Neural progenitor cell (in vitro differentiated cells): ENCODE data around the gene ADARB2. TPM values are rescaled to one million over a fixed set of nuclear protein-coding genes. Genes with fewer than 3 reads are reported as not detected.

Source experiments
- DNase-seq: peaks from one replicate; pipeline ENCODE4 v3.0.0-alpha.2; 2016; ENCODE audit warnings: low spot score
- H2AFZ ChIP-seq: fragments of 200-600 bp; sonication (generic); replicated peaks from 2 replicates; pipeline ENCODE4 v1.6.1; 2016; ENCODE audit warnings: antibody characterized with exemption
- H3F3A ChIP-seq: fragments of 200-600 bp; sonication (generic); 2 replicates; pipeline ENCODE4 v1.6.1; 2016; ENCODE audit warnings: antibody characterized with exemption, low read depth
- H3K27ac ChIP-seq: fragments of 200-600 bp; sonication (generic); 2 replicates; pipeline ENCODE4 v1.5.1; 2016; ENCODE audit warnings: mild to moderate bottlenecking
- H3K27me3 ChIP-seq: fragments of 200-600 bp; sonication (generic); 2 replicates; pipeline ENCODE4 v1.6.1; 2016; ENCODE audit warnings: mild to moderate bottlenecking, moderate library complexity
- H3K36me3 ChIP-seq: fragments of 200-600 bp; sonication (generic); 2 replicates; pipeline ENCODE4 v1.5.1; 2016
- H3K4me1 ChIP-seq: fragments of 200-600 bp; sonication (generic); 2 replicates; pipeline ENCODE4 v1.6.1; 2016; ENCODE audit warnings: mixed run types
- H3K4me2 ChIP-seq: fragments of 200-600 bp; sonication (generic); 2 replicates; pipeline ENCODE4 v1.6.1; 2016
- H3K4me3 ChIP-seq: fragments of 200-600 bp; sonication (generic); 2 replicates; pipeline ENCODE4 v1.5.1; 2016
- H3K79me2 ChIP-seq: fragments of 200-600 bp; sonication (generic); 2 replicates; pipeline ENCODE4 v1.6.1; 2016; ENCODE audit warnings: low read depth
- H3K9ac ChIP-seq: fragments of 200-600 bp; sonication (generic); 2 replicates; pipeline ENCODE4 v1.6.1; 2016
- H3K9me3 ChIP-seq: fragments of 200-600 bp; sonication (generic); 2 replicates; pipeline ENCODE4 v1.5.1; 2016; ENCODE audit warnings: low read depth
- H4K20me1 ChIP-seq: fragments of 200-600 bp; sonication (generic); 2 replicates; pipeline ENCODE4 v1.6.1; 2016; ENCODE audit warnings: low read depth
- H3K27ac Mint-ChIP-seq: 3 replicates; pipeline ENCODE4 v1.8.0; 2021; ENCODE audit warnings: mixed read lengths
- H3K27me3 Mint-ChIP-seq: 2 replicates; pipeline ENCODE4 v1.8.0; 2022; ENCODE audit warnings: low read depth, mild to moderate bottlenecking, inconsistent platforms, moderate library complexity, mixed read lengths; ENCODE audit not compliant: insufficient read depth
- H3K36me3 Mint-ChIP-seq: 3 replicates; pipeline ENCODE4 v1.8.0; 2021; ENCODE audit warnings: mixed read lengths
- H3K4me1 Mint-ChIP-seq: 3 replicates; pipeline ENCODE4 v1.8.0; 2021; ENCODE audit warnings: mixed read lengths
- H3K4me3 Mint-ChIP-seq: 3 replicates; pipeline ENCODE4 v1.8.0; 2021; ENCODE audit warnings: mild to moderate bottlenecking, moderate library complexity, mixed read lengths
- H3K9me3 Mint-ChIP-seq: 3 replicates; pipeline ENCODE4 v1.8.0; 2020; ENCODE audit warnings: mixed read lengths
- CTCF ChIP-seq: fragments of 200-600 bp; sonication (generic); IDR thresholded peaks from 2 replicates; pipeline ENCODE4 v1.5.1; 2017; ENCODE audit warnings: antibody characterized with exemption, mild to moderate bottlenecking
- EZH2 ChIP-seq: fragments of 200-600 bp; sonication (generic); IDR thresholded peaks from 2 replicates; pipeline ENCODE4 v1.6.1; 2017; ENCODE audit warnings: antibody characterized with exemption, mild to moderate bottlenecking, moderate library complexity
- EZH2phosphoT487 ChIP-seq: fragments of 200-600 bp; sonication (generic); IDR thresholded peaks from 2 replicates; pipeline ENCODE4 v1.6.1; 2017; ENCODE audit warnings: antibody characterized with exemption
- total RNA-seq: library from RNA; depleted of rRNA; stranded (reverse); fragments of >200 nt; gene quantifications from 2 replicates; pipeline ENCODE4 v1.2.3, GENCODE V29; 2015; ENCODE audit warnings: low replicate concordance

Gene ADARB2
- total RNA-seq, 1 donor from 2014 or later: not detected

GRCh38 chr10:1241322-1241890 is 495.9 kb downstream of the ADARB2 start:
- peaks cover 16% of the 10 kb centered on the region for H3K27me3 Mint-ChIP-seq
- TF ChIP-seq CTCF (no peak), EZH2phosphoT487 (no peak)
- H3K36me3 ChIP-seq: no peaks in the 10 kb centered on the region
- H2AFZ ChIP-seq: no peak overlapping the region
- no peaks in the 10 kb centered on the region for H3K36me3 Mint-ChIP-seq
- H4K20me1 ChIP-seq: no peaks in the 10 kb centered on the region
- no peak overlapping the region for H3K4me3 Mint-ChIP-seq
- H3K4me2 ChIP-seq: no peak overlapping the region
- H3K4me1 ChIP-seq: no peaks in the 10 kb centered on the region
- peaks cover 7% of the 10 kb centered on the region for H3K9me3 Mint-ChIP-seq
- peak overlapping the region; percentile 76 for H3K27ac Mint-ChIP-seq
- peaks cover 28% of the 10 kb centered on the region for H3K4me1 Mint-ChIP-seq
- peaks cover 9% of the 10 kb centered on the region for H3K27me3 ChIP-seq
- H3K27ac ChIP-seq: no peak overlapping the region
- no peak for DNase-seq
- H3K9ac ChIP-seq: no peak overlapping the region
- no peaks in the 10 kb centered on the region for H3K9me3 ChIP-seq
- H3K4me3 ChIP-seq: no peak overlapping the region
- no peaks in the 10 kb centered on the region for H3K79me2 ChIP-seq
- H3F3A ChIP-seq: peaks cover 15% of the 10 kb centered on the region

- H3F3A ChIP-seq: peaks cover 15% of the 10 kb centered on the region
- H3K4me3 ChIP-seq: no peak overlapping the region
- H3K27me3 ChIP-seq: peaks cover 9% of the 10 kb centered on the region
- H2AFZ ChIP-seq: peak overlapping the region; percentile 63
- H3K27me3 Mint-ChIP-seq: peaks cover 16% of the 10 kb centered on the region
- TF ChIP-seq EZH2phosphoT487: no peak
- peak; percentile 17 for TF ChIP-seq EZH2
- no peak for DNase-seq
- no peaks in the 10 kb centered on the region for H3K9me3 ChIP-seq
- no peaks in the 10 kb centered on the region for H3K79me2 ChIP-seq
- H3K4me3 Mint-ChIP-seq: peak overlapping the region; percentile 76
- H4K20me1 ChIP-seq: no peaks in the 10 kb centered on the region
- peaks cover 7% of the 10 kb centered on the region for H3K9me3 Mint-ChIP-seq
- H3K4me1 ChIP-seq: no peaks in the 10 kb centered on the region
- H3K27ac ChIP-seq: no peak overlapping the region
- H3K36me3 ChIP-seq: no peaks in the 10 kb centered on the region
- H3K4me1 Mint-ChIP-seq: peaks cover 28% of the 10 kb centered on the region
- no peaks in the 10 kb centered on the region for H3K36me3 Mint-ChIP-seq
- H3K4me2 ChIP-seq: no peak overlapping the region
- no peak overlapping the region for H3K9ac ChIP-seq
- no peak overlapping the region for H3K27ac Mint-ChIP-seq
Observed at GRCh38 chr10:1240341-1240775, 497.0 kb downstream of the ADARB2 start.

- no peak overlapping the region for H3K27ac Mint-ChIP-seq
- no peak overlapping the region for H3K4me3 ChIP-seq
- no peaks in the 10 kb centered on the region for H3K9me3 ChIP-seq
- H3K27ac ChIP-seq: no peak overlapping the region
- no peak overlapping the region for H3K4me2 ChIP-seq
- no peak overlapping the region for H3K4me3 Mint-ChIP-seq
- H3K27me3 Mint-ChIP-seq: peaks cover 11% of the 10 kb centered on the region
- peaks cover 23% of the 10 kb centered on the region for H3F3A ChIP-seq
- no peaks in the 10 kb centered on the region for H3K79me2 ChIP-seq
- no peaks in the 10 kb centered on the region for H3K36me3 Mint-ChIP-seq
- H3K9me3 Mint-ChIP-seq: no peaks in the 10 kb centered on the region
- TF ChIP-seq EZH2phosphoT487 (no peak), EZH2 (no peak), CTCF (no peak)
- H4K20me1 ChIP-seq: no peaks in the 10 kb centered on the region
- no peak overlapping the region for H3K9ac ChIP-seq
- H3K4me1 ChIP-seq: peaks cover 19% of the 10 kb centered on the region
- no peaks in the 10 kb centered on the region for H3K36me3 ChIP-seq
- no peak for DNase-seq
- peaks cover 12% of the 10 kb centered on the region for H3K27me3 ChIP-seq
- peaks cover 29% of the 10 kb centered on the region for H3K4me1 Mint-ChIP-seq
- H2AFZ ChIP-seq: no peak overlapping the region
Observed at GRCh38 chr10:1233031-1233430, 504.3 kb downstream of the ADARB2 start.

GRCh38 chr10:1232164-1232911 is 505.0 kb downstream of the ADARB2 start:
- Histone ChIP-seq H3K27ac (no peak overlapping the region), H2AFZ (no peak overlapping the region), H3K4me1 (peaks cover 23% of the 10 kb centered on the region), H4K20me1 (no peaks in the 10 kb centered on the region), H3K36me3 (no peaks in the 10 kb centered on the region), H3K79me2 (no peaks in the 10 kb centered on the region), H3K4me2 (no peak overlapping the region), H3K4me3 (no peak overlapping the region), H3K27me3 (peaks cover 12% of the 10 kb centered on the region), H3K9me3 (no peaks in the 10 kb centered on the region), H3F3A (peaks cover 26% of the 10 kb centered on the region), H3K9ac (no peak overlapping the region)
- H3K4me1 Mint-ChIP-seq: peaks cover 31% of the 10 kb centered on the region
- H3K36me3 Mint-ChIP-seq: no peaks in the 10 kb centered on the region
- H3K27ac Mint-ChIP-seq: no peak overlapping the region
- no peaks in the 10 kb centered on the region for H3K9me3 Mint-ChIP-seq
- H3K27me3 Mint-ChIP-seq: peaks cover 11% of the 10 kb centered on the region
- DNase-seq: no peak
- no peak overlapping the region for H3K4me3 Mint-ChIP-seq
- TF ChIP-seq EZH2 (no peak), CTCF (no peak), EZH2phosphoT487 (no peak)
